Stimulated activated CD4-positive, alpha-beta T cell treated with anti-CD3 and anti-CD28 coated beads, Interleukin-15, amount 100 ng/mL, for 24 hours (primary cell): ENCODE results near the gene LPAR5.

Experiments used
- DNase-seq: peaks from one replicate; pipeline ENCODE4 v3.0.0-alpha.2; 2020

LPAR5 gene

GRCh38 chr12:6635856-6636531 lies at the start of gene LPAR5:
Gene LPAR5, minus strand, starts transcription at chr12:6635959. Its CDS starts 14,711 bp downstream, at chr12:6621248.
- DNase-seq: no peak

- DNase-seq: peak; percentile 60
These were observed 48.9 kb upstream of the LPAR5 start for GRCh38 chr12:6684609-6685008.

- no peak for DNase-seq
These were observed 41.2 kb upstream of the LPAR5 start for GRCh38 chr12:6676962-6677361.

GRCh38 chr12:6672143-6672542 lies 36.4 kb upstream of the LPAR5 start:
- DNase-seq: no peak

- DNase-seq: no peak
These were observed 31.9 kb upstream of the LPAR5 start for GRCh38 chr12:6667559-6668210.

GRCh38 chr12:6666211-6666610 lies 30.5 kb upstream of the LPAR5 start:
- no peak for DNase-seq

GRCh38 chr12:6664902-6665301 lies 29.1 kb upstream of the LPAR5 start:
- no peak for DNase-seq

- peak; percentile 96 for DNase-seq
These were observed 27.4 kb upstream of the LPAR5 start, which contains the start of gene ING4 for GRCh38 chr12:6662906-6663742. Gene ING4, minus strand, starts transcription at chr12:6663119. Its CDS starts 18 bp downstream, at chr12:6663101.

- no peak for DNase-seq
These were observed 26.8 kb upstream of the LPAR5 start for GRCh38 chr12:6662602-6662905.

GRCh38 chr12:6653987-6654386 lies 18.2 kb upstream of the LPAR5 start:
- DNase-seq: no peak

GRCh38 chr12:6653342-6653741 lies 17.6 kb upstream of the LPAR5 start:
- DNase-seq: no peak

- no peak for DNase-seq
These were observed 16.6 kb upstream of the LPAR5 start for GRCh38 chr12:6652391-6652790.

GRCh38 chr12:6650832-6651231 lies 15.1 kb upstream of the LPAR5 start:
- no peak for DNase-seq

GRCh38 chr12:6647083-6647604 lies 11.4 kb upstream of the LPAR5 start, which contains the start of gene ACRBP:
Gene ACRBP, minus strand, starts transcription at chr12:6647432. Its CDS starts 66 bp downstream, at chr12:6647366.
- DNase-seq: peak; percentile 60

GRCh38 chr12:6646276-6647082 lies 10.7 kb upstream of the LPAR5 start:
- no peak for DNase-seq

- DNase-seq: no peak
These were observed 9.1 kb upstream of the LPAR5 start for GRCh38 chr12:6644903-6645302.

- no peak for DNase-seq
These were observed 8.5 kb upstream of the LPAR5 start for GRCh38 chr12:6644257-6644596.

- no peak for DNase-seq
These were observed 8.0 kb upstream of the LPAR5 start for GRCh38 chr12:6643569-6644256.

- DNase-seq: no peak
These were observed 5.4 kb upstream of the LPAR5 start for GRCh38 chr12:6641131-6641530.

GRCh38 chr12:6640497-6640896 lies 4.7 kb upstream of the LPAR5 start:
- DNase-seq: no peak

GRCh38 chr12:6639151-6639801 lies 3.5 kb upstream of the LPAR5 start:
- DNase-seq: no peak

GRCh38 chr12:6638305-6638704 lies 2.5 kb upstream of the LPAR5 start:
- DNase-seq: no peak
